Measurements from ENCODE around the gene MLLT10.
A peak's percentile ranks its signal among the peaks of the same experiment; 100 is the strongest.

The MLLT10 gene

DNA sequence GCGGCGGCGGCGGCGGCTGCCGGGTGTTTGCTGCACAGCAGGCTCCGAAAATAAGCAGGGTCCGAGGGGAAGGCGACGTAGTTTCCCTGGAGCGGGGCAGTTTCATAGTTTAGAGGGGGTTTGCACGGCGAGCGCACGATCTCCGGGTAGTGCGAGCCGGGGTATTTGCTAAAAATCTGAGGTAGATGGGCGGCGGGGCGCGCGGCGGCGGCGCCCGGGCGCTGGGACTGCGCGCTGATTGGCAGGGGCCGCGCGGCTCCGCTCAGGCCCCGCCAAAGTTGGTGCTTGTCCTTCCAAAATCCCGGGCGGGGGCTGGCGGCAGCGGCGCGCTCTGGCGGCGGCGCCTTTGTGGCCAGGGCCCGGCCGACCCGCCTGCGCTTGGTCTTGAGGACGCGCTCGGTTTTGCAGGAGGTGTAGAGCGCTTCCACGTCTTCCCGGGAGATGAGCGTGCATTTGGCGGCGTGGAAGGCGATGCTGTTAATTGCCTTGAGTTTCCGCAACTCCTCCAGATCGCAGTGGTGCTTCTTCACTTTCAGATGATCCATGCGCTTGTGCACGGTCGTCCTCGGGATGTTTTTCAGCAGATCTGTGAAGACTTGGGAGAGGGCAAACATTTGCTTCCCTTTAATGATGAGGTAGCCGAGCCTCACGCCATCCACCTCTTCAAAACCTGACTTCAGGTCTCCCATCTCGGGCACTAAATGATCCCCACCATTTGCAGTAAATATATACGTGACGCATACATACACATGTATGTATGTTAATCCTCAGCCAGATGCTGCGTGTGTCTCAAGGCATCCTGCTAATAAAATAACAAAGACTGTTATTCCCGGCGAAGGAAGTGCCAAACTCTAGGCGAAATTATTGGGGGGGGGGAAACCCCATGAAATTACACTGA, 16.6 kb upstream of the MLLT10 start:
- Histone ChIP-seq H3K9me3 (replicated peaks in 1 of 11) (no peaks in the 10 kb centered on the region), H3K36me3 (no peaks in the 10 kb centered on the region), H3K9ac (peak overlapping the region in 2 of 11 experiments; percentile 11 to 27; a peak in 2 of 22 replicates), H4K20me1 (peaks cover 0 to 89% (median 62%) of the 10 kb centered on the region in 11 experiments; a peak in 19 of 22 replicates), H3K4me3 (peak overlapping the region; percentile 21 to 68 (median 54)), H3K27ac (no peak overlapping the region), H3K27me3 (peaks cover 99 to 100% (median 99%) of the 10 kb centered on the region in 11 experiments), H3K4me2 (peak overlapping the region; percentile 61 to 94 (median 85)), H3K4me1 (peaks cover 4 to 13% (median 10%) of the 10 kb centered on the region in 10 experiments; a peak in 11 of 20 replicates)
- no peak for TF ChIP-seq Cebpa-rat (IDR thresholded peaks at IDR 0.05)

DNA sequence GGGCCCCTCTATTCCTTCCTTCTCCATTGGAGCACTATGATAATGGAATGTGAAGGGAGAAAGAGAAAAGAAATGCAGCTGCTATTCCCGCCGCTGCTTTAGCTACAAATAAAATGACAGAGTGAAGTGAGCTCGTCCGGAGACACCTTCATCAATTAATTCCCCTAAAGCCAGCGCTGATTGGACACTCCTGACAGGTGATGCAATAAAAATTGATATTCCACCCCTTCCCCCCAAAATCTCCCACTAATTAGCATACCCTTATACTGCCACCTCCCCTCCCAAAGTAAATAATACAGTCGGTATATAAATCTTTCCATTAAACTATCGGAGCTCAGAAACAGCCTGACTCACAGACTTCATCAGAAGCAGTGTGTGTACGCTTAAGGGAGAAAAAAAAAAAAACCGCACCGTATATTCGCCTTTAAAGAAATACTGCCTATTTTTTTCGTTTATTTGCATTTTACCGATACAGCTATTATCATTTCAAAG, 15.8 kb upstream of the MLLT10 start:
- H3K4me3 ChIP-seq: no peak overlapping the region
- H3K9me3 ChIP-seq (replicated peaks in 1 of 11): no peaks in the 10 kb centered on the region
- peaks cover 99 to 100% (median 99%) of the 10 kb centered on the region in 11 experiments for H3K27me3 ChIP-seq
- H3K9ac ChIP-seq: no peak overlapping the region
- no peak overlapping the region for H3K4me2 ChIP-seq
- H3K27ac ChIP-seq: no peak overlapping the region
- no peaks in the 10 kb centered on the region for H3K36me3 ChIP-seq
- peaks cover 0 to 89% (median 64%) of the 10 kb centered on the region in 11 experiments; a peak in 19 of 22 replicates for H4K20me1 ChIP-seq
- peaks cover 4 to 13% (median 10%) of the 10 kb centered on the region in 10 experiments; a peak in 11 of 20 replicates for H3K4me1 ChIP-seq
- TF ChIP-seq Cebpa-rat (IDR thresholded peaks at IDR 0.05): no peak

DNA sequence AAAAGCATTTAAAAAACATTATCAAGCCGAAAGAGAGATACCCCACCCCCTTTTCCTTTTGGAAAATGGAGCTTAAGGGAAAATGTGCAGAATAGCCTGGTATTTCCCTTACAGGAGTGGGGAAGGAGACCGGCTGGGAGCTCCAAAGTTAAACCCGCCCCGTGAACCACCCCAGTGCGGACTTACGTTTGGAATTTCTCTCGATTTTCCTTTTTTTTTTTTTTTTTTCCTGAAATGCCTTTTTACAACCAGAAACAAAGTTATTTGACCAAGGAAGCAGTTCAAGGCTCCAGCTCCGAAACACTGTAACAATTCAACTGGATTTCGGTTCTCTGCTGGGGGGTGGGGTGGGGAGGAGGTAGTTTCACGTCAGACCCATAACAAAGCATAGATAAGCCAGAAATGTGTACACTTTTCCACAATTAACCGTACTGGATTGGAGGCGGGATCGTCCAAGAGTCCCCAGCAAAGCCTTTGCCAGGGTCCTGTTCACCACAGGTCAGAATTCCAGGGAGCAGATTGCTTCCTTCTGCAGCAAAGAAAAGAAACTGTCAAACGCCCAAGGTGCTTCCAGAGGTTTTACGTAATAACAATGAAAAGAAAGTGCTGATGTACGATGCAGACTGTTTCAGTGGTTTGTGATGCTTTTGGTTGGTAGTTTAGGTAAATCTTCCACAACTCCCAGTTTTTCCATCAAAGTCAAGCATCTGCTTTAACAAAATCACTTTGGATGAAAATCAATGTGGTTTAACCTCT, 15.2 kb upstream of the MLLT10 start:
- no peak overlapping the region for H3K27ac ChIP-seq
- no peak overlapping the region for H3K4me2 ChIP-seq
- H3K4me1 ChIP-seq: peaks cover 4 to 13% (median 10%) of the 10 kb centered on the region in 10 experiments; a peak in 11 of 20 replicates
- no peak for TF ChIP-seq Cebpa-rat (IDR thresholded peaks at IDR 0.05)
- peaks cover 99 to 100% (median 99%) of the 10 kb centered on the region in 11 experiments for H3K27me3 ChIP-seq
- H3K36me3 ChIP-seq: no peaks in the 10 kb centered on the region
- no peak overlapping the region for H3K4me3 ChIP-seq
- H3K9ac ChIP-seq: no peak overlapping the region
- no peaks in the 10 kb centered on the region for H3K9me3 ChIP-seq (replicated peaks in 1 of 11)
- peaks cover 0 to 89% (median 63%) of the 10 kb centered on the region in 11 experiments; a peak in 19 of 22 replicates for H4K20me1 ChIP-seq

DNA sequence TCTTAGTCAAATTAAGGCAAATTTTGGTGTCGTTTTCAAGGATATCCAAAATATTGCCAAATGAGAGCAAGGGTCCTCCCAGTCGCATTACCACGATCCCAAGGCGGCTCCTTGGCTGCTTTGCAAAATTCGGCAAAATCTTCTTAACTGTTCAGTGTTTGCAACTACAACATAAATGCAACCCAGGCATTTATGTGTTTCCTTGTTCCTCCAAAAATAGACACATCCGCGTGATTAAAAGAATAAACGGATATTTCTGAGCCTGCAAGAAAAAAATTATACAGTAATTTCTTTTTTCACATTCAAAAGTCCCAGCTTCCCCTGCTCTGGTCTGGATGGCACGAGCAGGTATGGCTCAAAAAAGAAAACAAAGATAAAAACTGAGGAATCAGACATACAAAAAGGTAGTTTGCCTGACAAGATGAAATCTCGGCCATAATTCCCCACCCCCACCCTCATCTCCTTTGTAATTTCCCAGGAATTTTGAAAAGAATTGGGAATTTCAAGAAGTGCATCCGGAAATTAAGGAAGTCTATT, 14.6 kb upstream of the MLLT10 start:
- H3K36me3 ChIP-seq: no peaks in the 10 kb centered on the region
- peaks cover 4 to 13% (median 10%) of the 10 kb centered on the region in 10 experiments; a peak in 11 of 20 replicates for H3K4me1 ChIP-seq
- no peak overlapping the region for H3K4me3 ChIP-seq
- H4K20me1 ChIP-seq: peaks cover 0 to 89% (median 66%) of the 10 kb centered on the region in 11 experiments; a peak in 19 of 22 replicates
- H3K9me3 ChIP-seq (replicated peaks in 1 of 11): no peaks in the 10 kb centered on the region
- H3K9ac ChIP-seq: no peak overlapping the region
- peaks cover 99 to 100% (median 99%) of the 10 kb centered on the region in 11 experiments for H3K27me3 ChIP-seq
- no peak overlapping the region for H3K4me2 ChIP-seq
- H3K27ac ChIP-seq: no peak overlapping the region
- no peak for TF ChIP-seq Cebpa-rat (IDR thresholded peaks at IDR 0.05)

DNA sequence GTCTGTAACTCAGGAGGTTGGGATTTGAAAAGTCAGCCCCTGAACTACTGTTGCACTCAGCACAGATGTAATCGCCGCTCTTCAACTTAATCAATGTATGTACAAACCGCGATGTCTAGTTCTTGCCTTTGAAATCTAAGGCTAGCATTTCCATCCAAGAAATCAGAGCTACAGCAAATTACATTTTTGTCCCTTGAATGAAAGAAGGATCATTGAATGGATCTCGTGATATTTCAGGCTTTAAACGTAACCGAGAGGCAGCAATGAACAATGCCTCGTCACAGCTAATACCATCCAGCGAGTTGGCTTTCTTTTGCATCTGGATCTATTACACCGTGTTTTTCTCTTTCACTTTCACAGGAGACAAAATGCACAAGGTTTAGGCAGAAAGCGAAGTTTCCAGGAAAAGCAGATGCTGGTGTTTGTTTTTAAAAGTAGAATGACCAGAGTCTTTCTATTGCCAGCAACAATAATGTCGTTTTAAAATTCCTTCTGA, 14.0 kb upstream of the MLLT10 start:
- Histone ChIP-seq H3K9ac (no peak overlapping the region), H4K20me1 (peaks cover 0 to 91% (median 69%) of the 10 kb centered on the region in 11 experiments; a peak in 19 of 22 replicates), H3K27ac (no peak overlapping the region), H3K4me3 (no peak overlapping the region), H3K4me2 (no peak overlapping the region), H3K36me3 (no peaks in the 10 kb centered on the region), H3K27me3 (peaks cover 99 to 100% (median 99%) of the 10 kb centered on the region in 11 experiments), H3K9me3 (replicated peaks in 1 of 11) (no peaks in the 10 kb centered on the region), H3K4me1 (peaks cover 5 to 15% (median 10%) of the 10 kb centered on the region in 10 experiments; a peak in 12 of 20 replicates)
- TF ChIP-seq Cebpa-rat (IDR thresholded peaks at IDR 0.05): no peak

DNA sequence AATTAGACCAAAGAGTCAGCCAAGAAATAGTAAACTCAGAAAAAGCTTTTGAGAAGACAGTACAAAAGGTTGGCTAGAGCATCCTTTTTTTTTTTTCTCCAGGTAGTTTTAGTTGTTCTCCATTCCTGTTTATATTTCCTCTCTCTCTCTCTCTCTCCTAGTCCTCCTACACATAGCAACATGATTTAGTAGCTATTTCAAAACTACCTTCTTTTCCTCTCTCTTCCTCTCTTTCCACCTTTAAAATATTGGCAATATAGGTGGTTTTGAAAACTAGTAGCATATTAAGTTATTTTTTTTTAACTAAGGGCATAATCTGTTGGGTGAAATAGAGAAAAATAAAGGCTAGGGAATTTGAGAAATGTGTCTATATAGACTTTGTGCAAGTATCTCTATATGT, 13.5 kb upstream of the MLLT10 start:
- Histone ChIP-seq H3K36me3 (no peaks in the 10 kb centered on the region), H3K9ac (no peak overlapping the region), H3K27ac (no peak overlapping the region), H3K9me3 (replicated peaks in 1 of 11) (no peaks in the 10 kb centered on the region), H3K27me3 (peaks cover 99 to 100% (median 99%) of the 10 kb centered on the region in 11 experiments), H4K20me1 (peaks cover 0 to 91% (median 69%) of the 10 kb centered on the region in 11 experiments; a peak in 19 of 22 replicates), H3K4me1 (peaks cover 5 to 20% (median 12%) of the 10 kb centered on the region in 10 experiments; a peak in 13 of 20 replicates), H3K4me2 (no peak overlapping the region), H3K4me3 (no peak overlapping the region)
- no peak for TF ChIP-seq Cebpa-rat (IDR thresholded peaks at IDR 0.05)

DNA sequence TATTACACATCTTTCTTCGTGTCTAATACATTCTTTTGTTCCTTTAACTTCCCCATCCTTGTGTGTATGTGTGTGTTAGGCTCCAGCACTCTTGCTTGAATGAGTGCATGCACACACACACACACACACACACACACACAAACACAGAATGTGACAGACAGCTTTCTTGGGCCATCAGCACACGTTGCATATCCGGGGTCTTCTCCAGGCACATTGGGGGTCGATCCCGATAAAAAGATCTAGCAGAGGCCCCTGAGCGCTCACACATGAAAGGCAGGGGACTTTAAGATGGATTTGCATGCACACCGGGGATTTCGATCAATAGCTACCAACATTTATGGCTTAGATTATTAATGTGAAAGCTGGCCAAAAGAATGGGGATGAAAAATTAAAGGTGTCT, 13.1 kb upstream of the MLLT10 start:
- Histone ChIP-seq H3K9ac (no peak overlapping the region), H3K27me3 (peaks cover 99 to 100% (median 99%) of the 10 kb centered on the region in 11 experiments), H3K27ac (no peak overlapping the region), H3K4me2 (no peak overlapping the region), H3K4me1 (peaks cover 5 to 22% (median 15%) of the 10 kb centered on the region in 10 experiments; a peak in 13 of 20 replicates), H3K36me3 (no peaks in the 10 kb centered on the region), H4K20me1 (peaks cover 0 to 89% (median 68%) of the 10 kb centered on the region in 11 experiments; a peak in 19 of 22 replicates), H3K9me3 (replicated peaks in 1 of 11) (no peaks in the 10 kb centered on the region), H3K4me3 (no peak overlapping the region)
- no peak for TF ChIP-seq Cebpa-rat (IDR thresholded peaks at IDR 0.05)

DNA sequence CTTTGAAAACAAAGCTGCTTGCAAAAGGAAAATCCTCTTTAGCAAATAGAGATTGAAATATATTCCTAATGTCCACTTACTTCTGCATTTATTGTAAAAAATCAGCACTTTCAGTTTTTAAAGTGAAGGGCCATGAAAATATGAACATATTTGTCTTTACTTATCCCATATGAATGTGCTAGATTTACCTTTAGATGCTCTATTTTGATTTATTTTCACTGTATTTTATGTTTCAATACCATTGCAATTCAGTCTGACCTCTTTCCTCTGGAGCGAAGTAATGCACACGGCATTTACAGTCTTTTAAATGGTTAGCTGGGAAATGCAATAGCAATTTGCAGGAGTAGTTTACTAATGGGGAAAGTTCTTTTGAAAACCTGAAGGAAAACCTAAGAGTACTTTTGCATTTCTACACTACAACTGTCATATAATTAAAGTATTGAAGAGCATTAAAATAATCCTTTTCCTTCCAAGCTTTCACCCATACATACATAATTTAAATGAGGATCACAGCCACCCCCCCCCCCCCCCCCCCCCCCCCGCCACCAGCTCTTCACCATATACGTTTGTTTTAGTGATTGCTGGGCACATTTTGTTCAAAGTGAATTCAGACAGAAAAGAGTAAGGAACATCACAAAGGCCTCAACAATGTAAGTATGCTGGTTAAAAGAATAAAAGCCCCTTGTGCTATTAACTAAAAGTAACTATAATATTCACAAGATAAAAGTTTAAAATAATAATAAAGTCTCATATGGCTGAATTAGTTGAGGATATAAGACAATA, 12.1 kb upstream of the MLLT10 start:
- H3K36me3 ChIP-seq: no peaks in the 10 kb centered on the region
- no peak for TF ChIP-seq Cebpa-rat (IDR thresholded peaks at IDR 0.05)
- H3K4me2 ChIP-seq: no peak overlapping the region
- peaks cover 0 to 89% (median 67%) of the 10 kb centered on the region in 11 experiments; a peak in 20 of 22 replicates for H4K20me1 ChIP-seq
- no peak overlapping the region for H3K4me3 ChIP-seq
- peaks cover 3 to 22% (median 10%) of the 10 kb centered on the region in 10 experiments; a peak in 14 of 20 replicates for H3K4me1 ChIP-seq
- H3K9ac ChIP-seq: no peak overlapping the region
- peaks cover 99 to 100% (median 99%) of the 10 kb centered on the region in 11 experiments for H3K27me3 ChIP-seq
- H3K9me3 ChIP-seq (replicated peaks in 1 of 11): no peaks in the 10 kb centered on the region
- H3K27ac ChIP-seq: no peak overlapping the region

Data from BLaER1 treated with 17β-estradiol and CSF1 and Interleukin-3, amounts not matched to agents 10 nM and 100 nM (cell line).